Choroid plexus epithelial cell (primary cell): ENCODE data around the gene DCBLD1.

ENCODE experiments used
- DNase-seq: peaks from one replicate; pipeline ENCODE4 v3.0.0-alpha.2; 2010; ENCODE audit warnings: low read depth
- H3K4me3 ChIP-seq: 2 replicates; pipeline ENCODE4 v1.5.1; 2011; ENCODE audit warnings: low read depth, mild to moderate bottlenecking, control low read depth, low read length, moderate library complexity
- CTCF ChIP-seq: conservative IDR thresholded peaks from 2 replicates; pipeline ENCODE4 v1.5.1; 2011; ENCODE audit warnings: low read depth, mild to moderate bottlenecking, control low read depth, inconsistent platforms, low read length, moderate library complexity

The DCBLD1 gene

GRCh38 chr6:117497237-117497636 lies 14.8 kb downstream of the DCBLD1 start:
- no peak for DNase-seq
- no peak overlapping the region for H3K4me3 ChIP-seq

GRCh38 chr6:117498159-117498558 lies 15.7 kb downstream of the DCBLD1 start:
- peak; percentile 73 for DNase-seq
- TF ChIP-seq CTCF: no peak

More at GRCh38 chr6:117497237-117497636, 14.8 kb downstream of the DCBLD1 start:
- TF ChIP-seq CTCF: no peak

GRCh38 chr6:117501722-117502121 lies 19.2 kb downstream of the DCBLD1 start:
- no peak overlapping the region for H3K4me3 ChIP-seq
- no peak for DNase-seq
- TF ChIP-seq CTCF: no peak

More at GRCh38 chr6:117498159-117498558, 15.7 kb downstream of the DCBLD1 start:
- H3K4me3 ChIP-seq: no peak overlapping the region

GRCh38 chr6:117502580-117502979 lies 20.1 kb downstream of the DCBLD1 start:
- DNase-seq: peak; percentile 72
- H3K4me3 ChIP-seq: no peak overlapping the region
- TF ChIP-seq CTCF: no peak

- TF ChIP-seq CTCF: no peak
- no peak for DNase-seq
- no peak overlapping the region for H3K4me3 ChIP-seq
These were observed 20.7 kb downstream of the DCBLD1 start for GRCh38 chr6:117503211-117503610.

- no peak for DNase-seq
- no peak overlapping the region for H3K4me3 ChIP-seq
- TF ChIP-seq CTCF: no peak
These were observed 22.1 kb downstream of the DCBLD1 start for GRCh38 chr6:117504478-117505144.

GRCh38 chr6:117505311-117505710 lies 22.8 kb downstream of the DCBLD1 start:
- H3K4me3 ChIP-seq: no peak overlapping the region
- peak; percentile 71 for DNase-seq

More at GRCh38 chr6:117505311-117505710, 22.8 kb downstream of the DCBLD1 start:
- TF ChIP-seq CTCF: no peak
